Trophoblast cell (in vitro differentiated cells and primary cell): Measurements from ENCODE around the gene KLHL42.

Experiments used
- DNase-seq, 2 donors: peaks; one replicate each; pipeline ENCODE4 v3.0.0-alpha.2; 2016
- H2AFZ ChIP-seq: 2 replicates; pipeline ENCODE4 v1.6.1; 2013; ENCODE audit warnings: low read length, moderate library complexity, mild to moderate bottlenecking; ENCODE audit not compliant: insufficient read depth, poor library complexity
- H2AK5ac ChIP-seq: 2 replicates; pipeline ENCODE4 v1.6.1; 2013; ENCODE audit warnings: mild to moderate bottlenecking, low read length
- H2BK120ac ChIP-seq: 2 replicates; pipeline ENCODE4 v1.6.1; 2013; ENCODE audit warnings: low read length, mild to moderate bottlenecking, moderate library complexity; ENCODE audit not compliant: insufficient read depth, poor library complexity
- H2BK12ac ChIP-seq: 2 replicates; pipeline ENCODE4 v1.6.1; 2013; ENCODE audit warnings: mild to moderate bottlenecking, low read length, moderate library complexity
- H2BK5ac ChIP-seq: 2 replicates; pipeline ENCODE4 v1.6.1; 2013; ENCODE audit warnings: low read length, low read depth, moderate library complexity, mild to moderate bottlenecking; ENCODE audit not compliant: poor library complexity
- H3K14ac ChIP-seq: 2 replicates; pipeline ENCODE4 v1.6.1; 2013; ENCODE audit warnings: mild to moderate bottlenecking, low read length
- H3K18ac ChIP-seq: 2 replicates; pipeline ENCODE4 v1.6.1; 2013; ENCODE audit warnings: mild to moderate bottlenecking, low read length
- H3K23ac ChIP-seq: 2 replicates; pipeline ENCODE4 v1.6.1; 2013; ENCODE audit warnings: low read length
- H3K27ac ChIP-seq: 2 replicates; pipeline ENCODE4 v1.5.1; 2013; ENCODE audit warnings: low read depth, mild to moderate bottlenecking, inconsistent platforms, low read length, moderate library complexity
- H3K27me3 ChIP-seq: 2 replicates; pipeline ENCODE4 v1.6.1; 2013; ENCODE audit warnings: inconsistent platforms, mild to moderate bottlenecking, low read length, moderate library complexity; ENCODE audit not compliant: insufficient read depth
- H3K36me3 ChIP-seq, 2 experiments: 1 replicate in 1 of 2; 2 replicates in 1 of 2; pipeline ENCODE4 v1.6.1; 2013; ENCODE audit warnings: low read length in 2 of 2, mild to moderate bottlenecking in 2 of 2, moderate library complexity in 1 of 2; ENCODE audit not compliant: insufficient read depth in 2 of 2, control insufficient read depth in 1 of 2
- H3K4ac ChIP-seq: 2 replicates; pipeline ENCODE4 v1.6.1; 2013; ENCODE audit warnings: low read depth, mild to moderate bottlenecking, low read length, moderate library complexity
- H3K4me1 ChIP-seq, 2 experiments: 1 replicate in 1 of 2; 2 replicates in 1 of 2; pipeline ENCODE4 v1.6.1; 2013; ENCODE audit warnings: low read length in 2 of 2, mild to moderate bottlenecking in 2 of 2, moderate library complexity in 1 of 2; ENCODE audit not compliant: insufficient read depth in 2 of 2, control insufficient read depth in 1 of 2
- H3K4me2 ChIP-seq: 2 replicates; pipeline ENCODE4 v1.6.1; 2013; ENCODE audit warnings: inconsistent platforms, mild to moderate bottlenecking, low read length, moderate library complexity
- H3K4me3 ChIP-seq: 2 replicates; pipeline ENCODE4 v1.5.1; 2013; ENCODE audit warnings: mild to moderate bottlenecking, low read depth, low read length, inconsistent platforms
- H3K79me1 ChIP-seq: one replicate; pipeline ENCODE4 v1.6.1; 2013; ENCODE audit warnings: low read length
- H3K79me2 ChIP-seq: 2 replicates; pipeline ENCODE4 v1.6.1; 2013; ENCODE audit warnings: low read length, mild to moderate bottlenecking; ENCODE audit not compliant: control insufficient read depth, insufficient read depth, poor library complexity
- H3K9ac ChIP-seq: 2 replicates; pipeline ENCODE4 v1.6.1; 2013; ENCODE audit warnings: mild to moderate bottlenecking, low read length
- H3K9me3 ChIP-seq: 2 replicates; pipeline ENCODE4 v1.6.1; 2013; ENCODE audit warnings: low read depth, mild to moderate bottlenecking, control low read depth, inconsistent platforms, low read length; ENCODE audit not compliant: insufficient read depth
- H4K12ac ChIP-seq: 2 replicates; pipeline ENCODE4 v1.6.1; 2013; ENCODE audit warnings: low read depth, mild to moderate bottlenecking, low read length, moderate library complexity
- H4K8ac ChIP-seq: 2 replicates; pipeline ENCODE4 v1.6.1; 2013; ENCODE audit warnings: low read depth, mild to moderate bottlenecking, low read length, moderate library complexity
- H4K91ac ChIP-seq: one replicate; pipeline ENCODE4 v1.6.1; 2013; ENCODE audit warnings: low read depth, mild to moderate bottlenecking, low read length, moderate library complexity
- WGBS: extraction: QIAGEN DNeasy Blood & Tissue Kit; methylation state at CpG from one replicate; pipeline ENCODE4 v1.1.7; 2013; ENCODE audit warnings: missing lambda C conversion rate; ENCODE audit not compliant: insufficient read length, insufficient coverage; ENCODE audit errors: extremely low coverage; 5-methylcytosine and 5-hydroxymethylcytosine counted together

The KLHL42 gene

DNA sequence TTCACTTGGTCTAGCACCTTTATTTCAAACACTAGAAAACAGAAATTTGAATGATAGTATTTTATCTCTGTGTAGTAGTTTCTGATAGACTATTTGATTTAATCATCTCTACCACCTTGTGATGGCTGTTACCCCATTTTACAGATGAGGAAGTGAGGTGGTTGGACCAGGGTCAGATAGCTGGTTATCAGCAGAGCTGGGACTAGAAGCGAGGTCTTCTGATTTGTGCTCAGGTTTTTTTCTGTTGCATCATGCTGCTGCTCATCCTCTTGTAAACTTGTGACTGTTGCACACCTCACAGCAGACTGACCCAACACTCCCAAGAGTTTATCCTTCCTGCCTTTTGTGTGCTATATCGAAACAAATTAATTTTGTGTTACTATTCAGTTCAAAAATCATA, 10.1 kb downstream of the KLHL42 start:
- Histone ChIP-seq H3K36me3 (peaks cover 13 to 30% of the 10 kb centered on the region in 2 experiments), H4K8ac (no peak overlapping the region), H3K4ac (no peak overlapping the region), H3K4me3 (no peak overlapping the region), H2BK120ac (no peak overlapping the region), H2AK5ac (no peak overlapping the region), H3K9me3 (no peaks in the 10 kb centered on the region), H3K4me1 (no peaks in the 10 kb centered on the region), H4K12ac (no peak overlapping the region), H3K9ac (no peak overlapping the region), H3K27me3 (no peaks in the 10 kb centered on the region), H3K14ac (no peak overlapping the region), H2BK12ac (no peak overlapping the region), H3K18ac (no peak overlapping the region), H2BK5ac (no peak overlapping the region), H3K23ac (no peak overlapping the region), H3K79me2 (no peaks in the 10 kb centered on the region), H3K79me1 (no peaks in the 10 kb centered on the region), H3K4me2 (no peak overlapping the region), H3K27ac (no peak overlapping the region), H4K91ac (no peak overlapping the region), H2AFZ (no peak overlapping the region)
- DNase-seq: no peak
- WGBS: no CpG with 5 or more reads among the region's 2 CpGs

DNA sequence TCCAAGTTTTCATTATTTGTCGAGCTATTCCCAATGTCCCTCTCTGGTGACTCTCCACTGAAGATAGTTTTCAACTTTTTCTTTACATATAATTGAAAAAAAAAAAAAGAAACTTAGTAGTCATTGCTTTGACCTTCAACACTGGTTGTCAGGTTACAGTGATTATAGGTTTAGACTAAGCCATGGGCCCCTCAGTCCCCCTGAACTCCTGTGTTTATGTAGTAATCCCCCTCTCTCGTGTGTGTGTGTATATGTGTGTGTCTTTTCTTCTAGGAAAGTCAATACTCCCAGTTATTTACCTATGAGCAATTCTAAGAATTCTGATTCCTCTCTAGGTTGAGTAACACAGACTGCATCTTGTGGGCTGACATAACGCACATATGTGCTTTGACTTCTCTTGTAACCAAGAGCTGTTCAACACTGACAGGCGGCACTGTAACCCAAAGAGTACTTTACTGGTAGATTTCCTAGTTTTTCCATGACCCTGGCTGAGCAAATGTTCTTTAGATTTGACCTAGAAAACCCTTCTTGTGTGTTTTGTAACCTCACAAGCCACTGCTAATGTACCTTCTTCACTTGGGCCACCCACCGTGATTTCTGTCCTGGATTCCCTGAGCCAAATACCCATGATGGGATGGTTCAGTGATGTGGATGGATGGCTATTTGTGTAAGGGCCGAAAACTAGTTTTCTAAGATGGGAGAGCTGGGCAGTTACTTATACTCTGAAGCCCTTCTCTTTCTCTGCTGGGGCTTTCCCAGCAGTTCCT, 15.0 kb downstream of the KLHL42 start:
- WGBS: no CpG with 5 or more reads among the region's 6 CpGs
- no peaks in the 10 kb centered on the region for H3K79me1 ChIP-seq
- H2AFZ ChIP-seq: no peak overlapping the region
- H4K91ac ChIP-seq: no peak overlapping the region
- no peak overlapping the region for H4K12ac ChIP-seq
- H2AK5ac ChIP-seq: no peak overlapping the region
- no peak overlapping the region for H3K14ac ChIP-seq
- H3K36me3 ChIP-seq: peaks cover 19 to 46% of the 10 kb centered on the region in 2 experiments
- H3K27ac ChIP-seq: no peak overlapping the region
- H3K79me2 ChIP-seq: no peaks in the 10 kb centered on the region
- no peak overlapping the region for H3K4me3 ChIP-seq
- peaks cover 3% of the 10 kb centered on the region for H3K9me3 ChIP-seq
- H3K9ac ChIP-seq: no peak overlapping the region
- H4K8ac ChIP-seq: no peak overlapping the region
- no peak overlapping the region for H2BK5ac ChIP-seq
- H3K4ac ChIP-seq: no peak overlapping the region
- H3K4me1 ChIP-seq: no peaks in the 10 kb centered on the region
- H3K23ac ChIP-seq: no peak overlapping the region
- no peak overlapping the region for H2BK120ac ChIP-seq
- H3K18ac ChIP-seq: no peak overlapping the region
- DNase-seq: peak in 1 of 2 donors; percentile 37
- H3K27me3 ChIP-seq: no peaks in the 10 kb centered on the region
- H2BK12ac ChIP-seq: no peak overlapping the region
- H3K4me2 ChIP-seq: no peak overlapping the region

DNA sequence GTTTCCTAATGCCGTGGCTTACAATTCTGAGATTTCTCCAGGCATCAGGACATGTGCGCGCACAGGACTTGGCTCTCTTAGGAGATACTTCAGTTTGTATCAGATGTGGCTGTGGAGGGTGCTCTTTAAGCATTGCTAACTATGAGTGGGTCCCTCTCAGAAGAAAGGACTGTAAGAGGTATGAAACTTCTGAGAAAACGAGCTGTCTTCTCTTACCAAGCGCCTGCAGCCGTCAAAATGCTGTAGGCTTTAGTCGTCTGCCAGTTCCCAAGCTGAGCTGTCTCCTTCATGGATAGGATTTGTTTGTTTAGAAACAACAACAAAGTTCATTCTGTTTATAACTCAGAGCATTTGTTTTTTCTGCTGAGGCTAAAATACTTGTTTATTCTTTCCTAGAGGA, 16.1 kb downstream of the KLHL42 start:
- no CpG with 5 or more reads among the region's 7 CpGs for WGBS
- H2BK12ac ChIP-seq: no peak overlapping the region

DNA sequence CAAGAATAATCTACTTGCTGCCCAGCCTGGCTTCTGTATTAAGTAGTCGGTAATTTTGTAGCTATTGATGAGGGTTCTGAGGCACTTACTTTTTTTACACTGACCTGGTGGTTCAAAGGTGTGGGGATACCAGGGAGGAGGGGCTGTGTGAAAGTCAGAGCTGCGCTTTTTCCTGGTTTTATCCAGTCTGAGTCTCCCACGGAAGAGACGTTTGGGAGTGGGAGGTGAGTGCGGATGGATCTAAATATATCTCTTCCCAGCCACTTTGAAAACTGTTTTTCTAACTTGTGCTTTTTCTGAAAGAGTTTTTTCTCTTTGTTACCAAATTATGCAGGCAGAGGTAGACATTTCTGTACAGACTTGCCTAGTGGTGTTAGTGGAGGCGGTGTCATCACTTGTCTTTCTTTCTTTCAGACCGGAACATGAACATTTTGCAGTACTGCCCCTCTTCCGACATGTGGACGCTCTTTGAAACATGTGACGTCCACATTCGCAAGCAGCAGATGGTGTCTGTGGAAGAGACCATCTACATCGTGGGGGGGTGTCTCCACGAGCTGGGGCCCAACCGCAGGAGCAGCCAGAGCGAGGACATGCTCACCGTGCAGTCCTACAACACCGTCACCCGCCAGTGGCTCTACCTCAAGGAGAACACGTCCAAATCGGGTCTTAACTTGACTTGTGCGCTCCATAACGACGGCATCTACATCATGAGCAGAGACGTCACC, 17.4 kb downstream of the KLHL42 start:
- H3K9me3 ChIP-seq: peaks cover 3% of the 10 kb centered on the region
- no peaks in the 10 kb centered on the region for H3K4me1 ChIP-seq
- H3K23ac ChIP-seq: no peak overlapping the region
- H4K12ac ChIP-seq: no peak overlapping the region
- H3K18ac ChIP-seq: no peak overlapping the region
- peaks cover 9 to 33% of the 10 kb centered on the region in 2 experiments for H3K36me3 ChIP-seq
- no peak overlapping the region for H4K91ac ChIP-seq
- no peaks in the 10 kb centered on the region for H3K79me2 ChIP-seq
- H3K27me3 ChIP-seq: no peaks in the 10 kb centered on the region
- H3K4ac ChIP-seq: no peak overlapping the region
- no peak overlapping the region for H2AFZ ChIP-seq
- no peak overlapping the region for H3K4me2 ChIP-seq
- H2AK5ac ChIP-seq: no peak overlapping the region
- H3K4me3 ChIP-seq: no peak overlapping the region
- H3K14ac ChIP-seq: no peak overlapping the region
- DNase-seq: no peak
- H4K8ac ChIP-seq: no peak overlapping the region
- no peak overlapping the region for H2BK120ac ChIP-seq
- no peaks in the 10 kb centered on the region for H3K79me1 ChIP-seq
- no peak overlapping the region for H3K9ac ChIP-seq
- no peak overlapping the region for H2BK5ac ChIP-seq
- WGBS: no CpG with 5 or more reads among the region's 24 CpGs
- H3K27ac ChIP-seq: no peak overlapping the region
- no peak overlapping the region for H2BK12ac ChIP-seq

More for the DNA sequence above, 16.1 kb downstream of the KLHL42 start:
- Histone ChIP-seq H3K27me3 (no peaks in the 10 kb centered on the region), H3K14ac (no peak overlapping the region), H3K4me3 (no peak overlapping the region), H4K12ac (no peak overlapping the region), H3K79me1 (no peaks in the 10 kb centered on the region), H3K4me1 (no peaks in the 10 kb centered on the region), H3K9me3 (peaks cover 3% of the 10 kb centered on the region), H2BK5ac (no peak overlapping the region), H2BK120ac (no peak overlapping the region), H4K91ac (no peak overlapping the region), H3K36me3 (peaks cover 15 to 44% of the 10 kb centered on the region in 2 experiments), H3K4me2 (no peak overlapping the region), H3K4ac (no peak overlapping the region), H3K23ac (no peak overlapping the region), H4K8ac (no peak overlapping the region), H3K79me2 (no peaks in the 10 kb centered on the region), H3K9ac (no peak overlapping the region), H3K27ac (no peak overlapping the region), H2AK5ac (no peak overlapping the region), H3K18ac (no peak overlapping the region), H2AFZ (no peak overlapping the region)
- DNase-seq: no peak
